Measurements from ENCODE around the gene PARP1.

GRCh38 chr1:226417830-226418546 lies 10.1 kb upstream of the PARP1 start:
- TF ChIP-seq CTCF (conservative IDR thresholded peaks at IDR 0.05 in 1 of 2, IDR thresholded peaks at IDR 0.05 in 1 of 2; ENCODE audit: low read depth in 1 of 2, low read length in 2 of 2), result no peak
- no peak for TF ChIP-seq EZH2 (IDR thresholded peaks at IDR 0.05; ENCODE audit: low read length, missing control alignments)

Measured in fibroblast of lung (primary cell).